ENCODE data around the gene HOXA7. TPM values are rescaled to one million over a fixed set of nuclear protein-coding genes. Genes with fewer than 3 reads are reported as not detected.

The HOXA7 gene
- total and polyA plus RNA-seq, 10 of the 15 experiments (the other 5 are each of a cell fraction or from before 2014, with no cell fraction given): not detected

- TF ChIP-seq NFYA (IDR thresholded peaks at IDR 0.05; ENCODE audit: borderline replicate concordance, low read depth, low read length): no peak
- TF ChIP-seq BACH1 (IDR thresholded peaks at IDR 0.05; ENCODE audit: borderline replicate concordance): no peak
- no peak for TF ChIP-seq GABPA (IDR thresholded peaks at IDR 0.05; ENCODE audit: low read depth)
Measured at GRCh38 chr7:27113991-27114769, 42.3 kb downstream of the HOXA7 start (continued).

- Histone ChIP-seq H3K4me1 (ENCODE audit: control insufficient read depth, insufficient read depth, low read length) (no peaks in the 10 kb centered on the region), H3K27me3 (replicated peaks in 1 of 2; ENCODE audit: control insufficient read depth in 2 of 2, insufficient read depth in 2 of 2, low read length in 1 of 2) (no peaks in the 10 kb centered on the region), H3K27ac (ENCODE audit: control insufficient read depth, insufficient read depth) (no peak overlapping the region), H3K36me3 (ENCODE audit: control insufficient read depth in 2 of 2, insufficient read depth in 2 of 2, low read length in 1 of 2) (no peaks in the 10 kb centered on the region), H2AFZ (ENCODE audit: control insufficient read depth, low read depth, low read length) (no peak overlapping the region), H3K79me2 (ENCODE audit: control insufficient read depth, insufficient read depth, low read length) (no peaks in the 10 kb centered on the region), H3K4me2 (ENCODE audit: control insufficient read depth, insufficient read depth) (no peak overlapping the region), H3K4me3 (no peak overlapping the region), H3K9me3 (replicated peaks; ENCODE audit: control insufficient read depth, insufficient read depth, low read length) (no peaks in the 10 kb centered on the region), H3K9ac (ENCODE audit: control insufficient read depth, insufficient read depth, low read length) (no peak overlapping the region), H4K20me1 (ENCODE audit: control insufficient read depth, insufficient read depth) (no peaks in the 10 kb centered on the region; the same call in 1 of the 2 replicates)
- TF ChIP-seq ZNF274 (IDR thresholded peaks at IDR 0.05; ENCODE audit: insufficient read depth, insufficient read length): no peak
- TF ChIP-seq IKZF1 (conservative IDR thresholded peaks at IDR 0.05): no peak
- no TSS peak for BruUV-seq (replicated peaks)
- DNase-seq (ENCODE audit: low read depth, low spot score): no peak
- no peak for FAIRE-seq
- ChIA-PET CTCF (no interaction called here), POLR2A (no interaction called here), SMC1A (ENCODE audit: uncharacterized antibody, unreplicated experiment) (no interaction called here), RAD21 (ENCODE audit: unreplicated experiment) (no interaction called here)
- in situ Hi-C loops (cut with MboI): no loop called here
- 72% methylated on average over 33 of the region's 57 CpGs for whole genome bisulfite sequencing (ENCODE audit: insufficient coverage, insufficient replicate concordance, low lambda C conversion rate, missing lambda C conversion rate)
- ATAC-seq: no peak
- intact Hi-C loops (cut with micrococcal nuclease; ENCODE audit: unreplicated experiment): no loop called here
Measured at GRCh38 chr7:27112955-27113949, 43.2 kb downstream of the HOXA7 start.
